Stimulated activated CD4-positive, alpha-beta T cell treated with anti-CD3 and anti-CD28 coated beads, Interleukin-12 subunit alpha, Interleukin-12 subunit beta, amount 100 ng/mL, for 24 hours (primary cell): ENCODE data around the gene AMMECR1.
"Not testable (repeated sequence)": the region's sequence is repeated elsewhere in the genome, so short reads cannot be mapped to it uniquely, and the experiment has no call there.

Experiments
- DNase-seq, 2 experiments: peaks; one replicate each; pipeline ENCODE4 v3.0.0-alpha.2; 2020; ENCODE audit warnings: low read depth in 2 of 2

Gene AMMECR1

GRCh38 chrX:110317820-110318663, at the start of gene AMMECR1:
Gene AMMECR1 (minus strand): TSS chrX:110318085. CDS start chrX:110318071, 14 bp downstream.
- peak; percentile 51 to 62 for DNase-seq

- no peak for DNase-seq
Observed at GRCh38 chrX:110363244-110363643, 45.4 kb upstream of the AMMECR1 start.

GRCh38 chrX:110359273-110359672, 41.4 kb upstream of the AMMECR1 start:
- no peak for DNase-seq

- DNase-seq, result no peak
Observed at GRCh38 chrX:110358548-110358947, 40.7 kb upstream of the AMMECR1 start, which contains the start of gene RTL9. Gene RTL9 (plus strand): TSS chrX:110358848. CDS start chrX:110450618, 91,770 bp downstream.

GRCh38 chrX:110346681-110347080, 28.8 kb upstream of the AMMECR1 start:
- no peak for DNase-seq

GRCh38 chrX:110341189-110342035, 23.5 kb upstream of the AMMECR1 start:
- no peak for DNase-seq

GRCh38 chrX:110338935-110339334, 21.1 kb upstream of the AMMECR1 start:
- no peak for DNase-seq

GRCh38 chrX:110333458-110333857, 15.6 kb upstream of the AMMECR1 start:
- DNase-seq, result not testable (repeated sequence)

- no peak for DNase-seq
Observed at GRCh38 chrX:110331444-110332030, 13.7 kb upstream of the AMMECR1 start.

- DNase-seq, result not testable (repeated sequence)
Observed at GRCh38 chrX:110328613-110329012, 10.7 kb upstream of the AMMECR1 start.

GRCh38 chrX:110327336-110327735, 9.5 kb upstream of the AMMECR1 start:
- DNase-seq, result no peak

GRCh38 chrX:110326712-110327111, 8.8 kb upstream of the AMMECR1 start:
- DNase-seq, result no peak

GRCh38 chrX:110322603-110323002, 4.7 kb upstream of the AMMECR1 start:
- DNase-seq, result no peak

GRCh38 chrX:110321670-110322069, 3.8 kb upstream of the AMMECR1 start:
- DNase-seq, result no peak

- no peak for DNase-seq
Observed at GRCh38 chrX:110321081-110321480, 3.2 kb upstream of the AMMECR1 start.

GRCh38 chrX:110320381-110320987, 2.6 kb upstream of the AMMECR1 start:
- no peak for DNase-seq

GRCh38 chrX:110318664-110318968, 731 bp upstream of the AMMECR1 start:
- no peak for DNase-seq

GRCh38 chrX:110317061-110317819, 645 bp downstream of the AMMECR1 start:
- DNase-seq, result peak; percentile 0 to 6

- no peak for DNase-seq
Observed at GRCh38 chrX:110316351-110317060, 1.4 kb downstream of the AMMECR1 start.

- no peak for DNase-seq
Observed at GRCh38 chrX:110315551-110315950, 2.3 kb downstream of the AMMECR1 start.
